ENCODE results near the gene ZNF385B. TPM values are rescaled to one million over a fixed set of nuclear protein-coding genes. Genes with fewer than 3 reads are reported as not detected.

The ZNF385B gene
- total RNA-seq, 1 experiment from 2014 or later = 9.3 TPM

GRCh38 chr2:179513181-179513580 is 348.2 kb downstream of the ZNF385B start:
- no TSS peak for BruUV-seq (replicated peaks)
- H3K27ac ChIP-seq (ENCODE audit: low read depth, low read length) = no peak overlapping the region
- no peak overlapping the region for H2AFZ ChIP-seq (ENCODE audit: low read depth, low read length, poor library complexity, severe bottlenecking)
- ChIA-PET POLR2A (no interaction called here), RAD21 (ENCODE audit: low non-redundant PET in 1 of 2, low total read pairs in 2 of 2, uncharacterized antibody in 2 of 2, unreplicated experiment in 2 of 2) (no interaction called here), CTCF (no interaction called here)
- no peaks in the 10 kb centered on the region for H3K36me3 ChIP-seq (ENCODE audit: control insufficient read depth in 1 of 2, insufficient read depth in 2 of 2, low read length in 2 of 2)
- TF ChIP-seq EZH2phosphoT487 (IDR thresholded peaks at IDR 0.05; ENCODE audit: borderline replicate concordance) = no peak
- TF ChIP-seq SRF (IDR thresholded peaks at IDR 0.05; ENCODE audit: low read depth) = no peak
- no peak for TF ChIP-seq CEBPB (IDR thresholded peaks at IDR 0.05; ENCODE audit: low read depth)
- no peak for TF ChIP-seq YY1 (IDR thresholded peaks at IDR 0.05; ENCODE audit: extremely low read depth, insufficient replicate concordance, low read depth, low read length)
- no peak for TF ChIP-seq TCF7L2 (IDR thresholded peaks at IDR 0.05; ENCODE audit: borderline replicate concordance, extremely low read depth, insufficient read depth, insufficient read length)
- TF ChIP-seq ZFX (IDR thresholded peaks at IDR 0.05) = no peak
- no peak for TF ChIP-seq CTCF (IDR thresholded peaks at IDR 0.05 in 2 of 3, conservative IDR thresholded peaks at IDR 0.05 in 1 of 3; ENCODE audit: borderline replicate concordance in 1 of 3, insufficient read depth in 1 of 3, low read depth in 2 of 3, low read length in 2 of 3)
- no peak for TF ChIP-seq FOSL1 (IDR thresholded peaks at IDR 0.05; ENCODE audit: low read depth)
- no peak for TF ChIP-seq JUND (IDR thresholded peaks at IDR 0.05)
- TF ChIP-seq POLR2AphosphoS5 (IDR thresholded peaks at IDR 0.05; ENCODE audit: low read depth, low read length) = no peak
- no peaks in the 10 kb centered on the region for H3K9me2 ChIP-seq (ENCODE audit: insufficient read depth)
- no peaks in the 10 kb centered on the region for H3K4me1 ChIP-seq (ENCODE audit: control insufficient read depth in 1 of 2, insufficient read depth in 2 of 2, low read length in 2 of 2)
- intact Hi-C loops (cut with micrococcal nuclease) = loop anchor here (10.0 kb wide), 1 partner anchor 1018 kb away; no protein-coding TSS in a partner anchor
- H3K27me3 ChIP-seq (ENCODE audit: insufficient read depth, low read length) = no peaks in the 10 kb centered on the region
- no peak for ATAC-seq
- H3K9ac ChIP-seq (ENCODE audit: low read length) = no peak overlapping the region
- H3K4me3 ChIP-seq (replicated peaks in 1 of 2; ENCODE audit: low read depth in 1 of 2, low read length in 2 of 2) = no peak overlapping the region
- H3K9me3 ChIP-seq (ENCODE audit: control insufficient read depth in 1 of 2, insufficient read depth in 1 of 2, low read depth in 1 of 2, low read length in 2 of 2) = no peaks in the 10 kb centered on the region
- no peaks in the 10 kb centered on the region for H4K20me1 ChIP-seq (ENCODE audit: insufficient read depth)
- DNase-seq (ENCODE audit: low read depth, low spot score) = no peak
- H3K4me2 ChIP-seq (ENCODE audit: low read length) = no peak overlapping the region
- no peaks in the 10 kb centered on the region for H3K79me2 ChIP-seq (ENCODE audit: insufficient read depth, low read length)

All from HCT116 (cell line).